ENCODE data around the gene SOX6.

DNA sequence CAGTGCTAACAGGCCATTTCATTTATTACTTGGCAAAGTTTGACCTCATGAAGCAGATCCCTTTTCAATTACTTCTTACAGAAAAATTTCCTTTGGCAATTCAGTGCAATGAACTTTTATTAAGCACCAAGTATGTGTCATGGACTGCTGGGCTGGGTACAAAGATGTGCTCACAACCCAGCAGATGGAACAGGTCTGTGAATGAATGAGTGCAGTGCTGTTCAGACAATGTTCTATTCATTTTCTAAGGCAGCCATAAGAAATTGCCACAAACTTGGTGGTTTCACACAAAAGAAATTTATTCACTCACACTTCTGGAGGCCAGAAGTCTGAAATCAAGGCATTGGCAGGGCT lies 428.5 kb downstream of the SOX6 start:
- TF ChIP-seq, protein P1, sequence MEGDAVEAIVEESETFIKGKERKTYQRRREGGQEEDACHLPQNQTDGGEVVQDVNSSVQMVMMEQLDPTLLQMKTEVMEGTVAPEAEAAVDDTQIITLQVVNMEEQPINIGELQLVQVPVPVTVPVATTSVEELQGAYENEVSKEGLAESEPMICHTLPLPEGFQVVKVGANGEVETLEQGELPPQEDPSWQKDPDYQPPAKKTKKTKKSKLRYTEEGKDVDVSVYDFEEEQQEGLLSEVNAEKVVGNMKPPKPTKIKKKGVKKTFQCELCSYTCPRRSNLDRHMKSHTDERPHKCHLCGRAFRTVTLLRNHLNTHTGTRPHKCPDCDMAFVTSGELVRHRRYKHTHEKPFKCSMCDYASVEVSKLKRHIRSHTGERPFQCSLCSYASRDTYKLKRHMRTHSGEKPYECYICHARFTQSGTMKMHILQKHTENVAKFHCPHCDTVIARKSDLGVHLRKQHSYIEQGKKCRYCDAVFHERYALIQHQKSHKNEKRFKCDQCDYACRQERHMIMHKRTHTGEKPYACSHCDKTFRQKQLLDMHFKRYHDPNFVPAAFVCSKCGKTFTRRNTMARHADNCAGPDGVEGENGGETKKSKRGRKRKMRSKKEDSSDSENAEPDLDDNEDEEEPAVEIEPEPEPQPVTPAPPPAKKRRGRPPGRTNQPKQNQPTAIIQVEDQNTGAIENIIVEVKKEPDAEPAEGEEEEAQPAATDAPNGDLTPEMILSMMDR (IDR thresholded peaks at IDR 0.05), result no peak
- TF ChIP-seq POLR2A (IDR thresholded peaks at IDR 0.05), result no peak
